GM21447 (cell line): Measurements from ENCODE around the gene OR6C74.

ENCODE experiments used
- ATAC-seq: cut with Tn5 transposase; IDR thresholded peaks from one replicate; pipeline ENCODE4 v1.9.1; 2021; ENCODE audit not compliant: unreplicated experiment

OR6C74 gene

GRCh38 chr12:55244309-55244708, at the start of gene OR6C74:
OR6C74 (plus strand) TSS chr12:55244609; CDS start chr12:55247288, 2,679 bp downstream.
- no peak for ATAC-seq

DNA sequence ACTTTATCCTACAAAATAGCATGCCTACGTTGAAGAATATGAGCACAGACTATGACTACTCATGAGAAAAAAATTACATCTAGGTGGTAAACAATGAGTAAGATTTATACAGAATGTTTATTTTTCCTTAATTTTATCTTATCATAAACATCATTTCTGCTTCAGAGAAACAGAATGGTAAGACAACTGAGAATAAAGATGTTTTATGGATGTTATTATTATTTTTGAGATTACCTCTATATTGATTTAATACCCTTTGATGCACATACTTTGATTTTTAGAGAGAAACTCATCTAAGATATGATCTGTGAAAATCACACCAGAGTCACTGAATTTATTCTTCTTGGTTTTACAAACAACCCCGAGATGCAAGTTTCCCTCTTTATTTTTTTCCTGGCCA, 23.7 kb upstream of the OR6C74 start, which contains the start of gene OR10A7:
Gene OR10A7, plus strand, starts transcription at position 301 of the 400 bp plus-strand sequence. Its CDS starts 0 bp downstream, at position 301.
- no peak for ATAC-seq

GRCh38 chr12:55226523-55226922, 17.9 kb upstream of the OR6C74 start:
- ATAC-seq = no peak

DNA sequence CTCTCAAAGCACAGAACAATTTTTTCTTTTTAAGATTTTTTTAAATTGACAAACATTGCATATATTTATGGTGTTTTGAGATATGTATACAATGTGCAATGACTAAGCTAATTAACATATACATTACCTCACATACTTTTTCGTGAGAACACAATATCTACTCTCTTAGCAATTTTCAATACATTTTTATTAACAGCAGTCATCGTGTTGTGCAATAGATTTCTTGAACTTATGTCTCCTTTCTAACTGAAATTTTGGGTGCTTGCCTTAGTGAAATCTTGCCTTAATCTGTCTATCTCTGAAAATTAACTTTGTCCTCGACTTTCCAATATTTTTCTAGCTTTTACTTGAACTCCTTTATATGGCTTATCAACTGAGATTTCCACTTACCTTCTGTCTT, 16.8 kb upstream of the OR6C74 start:
- no peak for ATAC-seq

GRCh38 chr12:55246159-55246558, 1.8 kb downstream of the OR6C74 start:
- ATAC-seq = no peak

GRCh38 chr12:55250944-55251343, 6.5 kb downstream of the OR6C74 start:
- no peak for ATAC-seq

GRCh38 chr12:55253281-55253680, 8.9 kb downstream of the OR6C74 start:
- ATAC-seq = no peak

DNA sequence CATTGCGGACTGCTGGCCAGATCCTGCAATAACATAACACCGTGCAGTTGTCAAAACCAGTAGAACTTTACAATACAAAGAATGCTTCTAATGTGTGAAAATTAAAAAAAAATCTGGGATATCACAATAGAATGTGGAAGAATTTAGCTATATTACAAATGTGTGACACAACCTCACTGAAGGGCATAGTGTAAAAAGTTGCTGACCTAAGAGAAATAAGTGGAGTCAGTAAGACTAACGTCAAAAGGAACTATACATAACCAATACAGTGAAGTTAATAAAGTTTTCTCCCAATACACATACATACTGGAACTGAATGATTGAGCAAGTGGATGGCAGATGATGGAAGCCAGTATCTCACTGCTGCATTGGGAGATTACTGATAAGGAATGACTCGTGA, 12.4 kb downstream of the OR6C74 start:
- ATAC-seq = no peak

DNA sequence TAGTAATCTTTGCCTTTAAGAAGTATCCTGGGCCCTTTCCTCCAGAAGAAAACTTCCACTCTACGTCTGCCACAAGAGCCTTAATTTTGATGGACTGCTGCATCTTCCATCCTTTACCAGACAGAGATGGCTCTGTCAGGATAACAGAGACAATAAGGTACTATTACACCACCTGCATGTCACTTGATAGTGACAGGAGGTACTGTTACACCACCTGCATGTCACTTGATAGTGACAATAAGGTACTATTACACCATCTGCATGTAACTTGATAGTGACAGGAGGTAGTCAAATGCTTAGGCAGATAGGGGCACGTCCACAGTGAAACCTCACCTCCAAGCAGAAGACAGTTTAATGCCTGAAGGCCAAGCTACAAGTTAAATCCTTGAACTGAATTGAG, 13.9 kb downstream of the OR6C74 start:
- ATAC-seq = no peak

GRCh38 chr12:55280991-55281390, 36.6 kb downstream of the OR6C74 start:
- ATAC-seq = no peak

- no peak for ATAC-seq
Measured at GRCh38 chr12:55289999-55290398, 45.6 kb downstream of the OR6C74 start.
